Type B pancreatic cell (in vitro differentiated cells): ENCODE measurements around the gene RTCB. TPM values are rescaled to one million over a fixed set of nuclear protein-coding genes. Genes with fewer than 3 reads are reported as not detected.

ENCODE experiments used
- DNase-seq: peaks from one replicate; pipeline ENCODE4 v3.0.0; 2021; ENCODE audit warnings: mixed read lengths; ENCODE audit not compliant: unreplicated experiment; ENCODE audit errors: extremely low spot score
- H3K27ac Mint-ChIP-seq: 2 replicates; pipeline ENCODE4 v1.8.0; 2021; ENCODE audit warnings: mild to moderate bottlenecking, mixed read lengths
- H3K27me3 Mint-ChIP-seq: 2 replicates; pipeline ENCODE4 v1.8.0; 2021; ENCODE audit warnings: mixed read lengths
- H3K36me3 Mint-ChIP-seq: 2 replicates; pipeline ENCODE4 v1.8.0; 2021; ENCODE audit warnings: mixed read lengths
- H3K4me1 Mint-ChIP-seq: one replicate; pipeline ENCODE4 v1.8.0; 2021; ENCODE audit warnings: mixed read lengths; ENCODE audit not compliant: unreplicated experiment
- H3K4me3 Mint-ChIP-seq: 2 replicates; pipeline ENCODE4 v1.8.0; 2021; ENCODE audit warnings: mild to moderate bottlenecking, mixed read lengths
- H3K9me3 Mint-ChIP-seq: 2 replicates; pipeline ENCODE4 v1.8.0; 2021; ENCODE audit warnings: mixed read lengths
- total RNA-seq: library from RNA; stranded (reverse); gene quantifications from 2 replicates; pipeline ENCODE4 v1.2.1, GENCODE V29; 2021; ENCODE audit warnings: low replicate concordance
- TF ChIP-seq, protein P1 (sequence below): fragments of 200-600 bp; sonication (generic); conservative IDR thresholded peaks from 2 replicates; pipeline ENCODE4 v1.5.0; 2021; ENCODE audit warnings: antibody characterized with exemption, mild to moderate bottlenecking

RTCB gene
- total RNA-seq, 1 donor from 2014 or later = 87.7 TPM

DNA sequence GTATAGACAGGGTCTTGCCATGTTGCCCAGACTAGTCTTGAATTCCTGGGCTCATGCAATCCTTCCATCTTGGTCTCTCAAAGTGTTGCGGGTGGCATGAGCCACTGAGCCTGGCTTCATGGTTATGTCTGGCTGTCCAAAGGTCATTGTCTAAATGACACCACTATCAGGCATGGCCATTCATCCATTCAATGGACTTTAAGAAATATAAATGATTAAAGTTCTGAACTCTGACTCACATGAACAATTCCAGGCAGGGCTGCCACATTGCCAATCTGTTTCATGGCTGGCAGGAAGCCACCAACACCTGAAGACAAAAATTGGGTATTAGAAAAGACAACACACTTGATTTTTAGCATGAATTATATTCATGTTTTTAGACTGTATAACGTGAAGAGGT, 4.1 kb downstream of the RTCB start:
- TF ChIP-seq, protein P1, sequence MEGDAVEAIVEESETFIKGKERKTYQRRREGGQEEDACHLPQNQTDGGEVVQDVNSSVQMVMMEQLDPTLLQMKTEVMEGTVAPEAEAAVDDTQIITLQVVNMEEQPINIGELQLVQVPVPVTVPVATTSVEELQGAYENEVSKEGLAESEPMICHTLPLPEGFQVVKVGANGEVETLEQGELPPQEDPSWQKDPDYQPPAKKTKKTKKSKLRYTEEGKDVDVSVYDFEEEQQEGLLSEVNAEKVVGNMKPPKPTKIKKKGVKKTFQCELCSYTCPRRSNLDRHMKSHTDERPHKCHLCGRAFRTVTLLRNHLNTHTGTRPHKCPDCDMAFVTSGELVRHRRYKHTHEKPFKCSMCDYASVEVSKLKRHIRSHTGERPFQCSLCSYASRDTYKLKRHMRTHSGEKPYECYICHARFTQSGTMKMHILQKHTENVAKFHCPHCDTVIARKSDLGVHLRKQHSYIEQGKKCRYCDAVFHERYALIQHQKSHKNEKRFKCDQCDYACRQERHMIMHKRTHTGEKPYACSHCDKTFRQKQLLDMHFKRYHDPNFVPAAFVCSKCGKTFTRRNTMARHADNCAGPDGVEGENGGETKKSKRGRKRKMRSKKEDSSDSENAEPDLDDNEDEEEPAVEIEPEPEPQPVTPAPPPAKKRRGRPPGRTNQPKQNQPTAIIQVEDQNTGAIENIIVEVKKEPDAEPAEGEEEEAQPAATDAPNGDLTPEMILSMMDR = no peak
- H3K27me3 Mint-ChIP-seq = peaks cover 4% of the 10 kb centered on the region
- H3K4me3 Mint-ChIP-seq = no peak overlapping the region
- DNase-seq = no peak
- peaks cover 12% of the 10 kb centered on the region for H3K36me3 Mint-ChIP-seq
- no peaks in the 10 kb centered on the region for H3K9me3 Mint-ChIP-seq
- H3K27ac Mint-ChIP-seq = no peak overlapping the region
- peaks cover 29% of the 10 kb centered on the region for H3K4me1 Mint-ChIP-seq

DNA sequence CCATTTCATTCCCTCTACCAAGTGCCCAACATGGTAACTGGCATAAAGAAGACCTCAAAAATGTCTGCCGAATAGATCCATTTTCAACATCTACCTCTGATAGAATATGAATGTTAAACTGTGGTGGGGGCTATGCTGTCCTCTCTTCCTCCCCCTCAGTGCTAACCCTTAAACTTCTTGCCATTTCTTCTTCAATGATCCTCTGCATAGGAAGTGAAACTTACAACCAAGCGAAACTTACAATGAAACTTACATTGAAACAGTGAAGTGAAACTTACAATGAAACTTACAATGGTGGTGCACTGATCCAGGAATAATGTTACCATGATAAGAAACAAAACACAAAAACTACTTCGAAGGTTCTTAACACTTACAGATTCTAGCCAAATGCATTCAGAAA, 4.7 kb downstream of the RTCB start:
- Mint-ChIP-seq H3K4me3 (no peak overlapping the region), H3K4me1 (peaks cover 23% of the 10 kb centered on the region), H3K9me3 (no peaks in the 10 kb centered on the region), H3K27ac (no peak overlapping the region), H3K36me3 (peaks cover 12% of the 10 kb centered on the region), H3K27me3 (peaks cover 4% of the 10 kb centered on the region)
- TF ChIP-seq, protein P1 = no peak
- no peak for DNase-seq

DNA sequence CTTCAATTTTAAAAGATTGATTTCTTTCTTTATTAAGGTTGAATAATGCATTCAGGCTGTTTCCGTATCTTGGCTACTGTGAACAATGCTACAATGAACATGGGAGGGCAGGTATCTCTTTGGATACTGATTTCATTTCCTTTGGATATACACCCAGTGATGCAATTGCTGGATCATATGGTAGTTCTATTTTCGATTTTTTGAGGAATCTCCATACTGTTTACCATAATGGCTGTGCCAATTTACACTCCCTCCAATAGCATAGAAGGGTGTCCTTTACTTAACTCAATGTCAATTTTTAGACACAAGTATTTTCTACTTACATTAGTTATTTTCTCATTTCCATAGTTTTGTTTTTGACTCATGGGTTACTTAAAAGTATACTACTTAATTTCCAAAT, 8.0 kb downstream of the RTCB start:
- H3K27me3 Mint-ChIP-seq = no peaks in the 10 kb centered on the region
- peaks cover 16% of the 10 kb centered on the region for H3K36me3 Mint-ChIP-seq
- TF ChIP-seq, protein P1 = no peak

DNA sequence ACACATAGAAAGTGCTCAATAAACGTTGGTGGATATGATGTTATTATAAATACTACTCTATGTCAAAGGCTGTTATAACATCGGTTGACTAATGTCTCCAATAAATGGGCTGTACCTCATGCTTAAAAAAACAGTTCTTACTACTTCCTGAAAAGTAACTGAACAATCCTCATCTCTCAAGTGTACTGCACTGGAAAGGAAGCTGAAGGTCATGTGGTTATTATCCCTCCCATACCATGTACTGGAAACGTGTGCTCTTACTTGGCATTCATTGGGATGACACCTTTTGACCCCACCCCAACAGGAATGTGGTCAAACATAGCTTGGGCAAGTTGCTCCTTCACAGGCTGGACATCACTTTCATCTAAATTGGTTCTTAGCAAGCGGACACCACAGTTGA, 10.6 kb downstream of the RTCB start:
- Mint-ChIP-seq H3K4me3 (no peak overlapping the region), H3K27me3 (no peaks in the 10 kb centered on the region), H3K4me1 (no peaks in the 10 kb centered on the region), H3K36me3 (peaks cover 12% of the 10 kb centered on the region), H3K27ac (no peak overlapping the region), H3K9me3 (no peaks in the 10 kb centered on the region)
- TF ChIP-seq, protein P1 = no peak
- no peak for DNase-seq

More for the DNA sequence above, 8.0 kb downstream of the RTCB start:
- no peak overlapping the region for H3K27ac Mint-ChIP-seq
- no peaks in the 10 kb centered on the region for H3K9me3 Mint-ChIP-seq
- H3K4me3 Mint-ChIP-seq = no peak overlapping the region
- peaks cover 4% of the 10 kb centered on the region for H3K4me1 Mint-ChIP-seq
- DNase-seq = no peak

DNA sequence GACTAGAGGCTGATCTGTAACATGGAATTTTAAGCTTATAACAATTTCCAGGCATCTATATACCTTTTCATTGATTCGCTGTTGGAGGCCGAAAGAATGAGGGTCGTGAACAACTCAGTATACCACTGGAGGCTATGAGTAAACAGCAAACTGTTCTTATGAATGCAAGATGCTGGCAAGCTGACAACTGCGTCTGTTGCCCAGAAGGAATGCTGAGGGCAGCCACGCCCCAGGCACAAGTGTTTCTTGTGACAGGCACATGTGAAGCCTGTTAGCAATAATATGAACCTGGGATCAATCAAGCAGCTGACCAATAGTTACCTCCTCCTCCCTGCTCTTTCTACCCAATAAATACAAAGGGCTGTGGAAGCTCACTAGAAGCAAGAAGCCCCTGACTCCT, 15.3 kb downstream of the RTCB start:
- TF ChIP-seq, protein P1 = no peak
- Mint-ChIP-seq H3K36me3 (peaks cover 37% of the 10 kb centered on the region), H3K4me3 (no peak overlapping the region), H3K4me1 (no peaks in the 10 kb centered on the region), H3K9me3 (no peaks in the 10 kb centered on the region), H3K27ac (no peak overlapping the region), H3K27me3 (no peaks in the 10 kb centered on the region)
- DNase-seq = no peak

DNA sequence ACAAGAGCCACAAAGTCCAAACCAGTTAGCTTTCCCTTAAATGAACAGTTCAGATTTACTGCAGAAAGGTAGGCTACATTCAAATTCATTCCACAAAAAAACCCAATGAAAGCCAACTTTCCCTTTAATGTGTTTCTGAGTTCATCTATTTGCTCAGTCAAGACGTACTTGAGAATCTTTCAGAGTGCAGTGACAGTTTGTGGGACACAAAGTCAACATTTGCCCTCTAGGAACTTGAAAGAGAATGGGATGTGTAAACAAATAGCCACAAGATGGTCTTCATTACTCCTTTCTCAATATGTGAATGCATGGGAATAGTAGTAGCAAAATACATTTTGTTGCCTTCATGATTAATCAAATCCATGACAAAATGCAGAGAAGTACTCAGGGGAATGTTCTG, 15.8 kb downstream of the RTCB start:
- Mint-ChIP-seq H3K27me3 (no peaks in the 10 kb centered on the region), H3K27ac (no peak overlapping the region), H3K4me1 (no peaks in the 10 kb centered on the region), H3K4me3 (no peak overlapping the region), H3K9me3 (no peaks in the 10 kb centered on the region), H3K36me3 (peaks cover 36% of the 10 kb centered on the region)
- DNase-seq = no peak
- TF ChIP-seq, protein P1 = no peak
